OCI-LY7 (cell line): ENCODE measurements around the gene UNC5B. TPM values are rescaled to one million over a fixed set of nuclear protein-coding genes. Genes with fewer than 3 reads are reported as not detected.

Source experiments
- BruUV-seq: library from RNA; stranded (reverse); fragments of 400-500 nt; replicated peaks from 2 replicates; lab custom pipeline; 2021; lab: Mats Ljungman, UMichigan
- CTCF ChIA-PET: fragments of 300-600 bp; sonication (Branson Sonifier 250); formaldehyde crosslinking; loops from one replicate; lab custom pipeline; 2022; ENCODE audit warnings: antibody characterized with exemption; ENCODE audit not compliant: unreplicated experiment; lab: Charles Lee
- POLR2A ChIA-PET: fragments of 300-600 bp; sonication (Branson Sonifier 250); formaldehyde crosslinking; loops from one replicate; lab custom pipeline; 2022; ENCODE audit warnings: antibody characterized with exemption; lab: Charles Lee
- DNase-seq: peaks from one replicate; pipeline ENCODE4 v3.0.0-alpha.2; 2015; ENCODE audit warnings: low spot score
- H2AFZ ChIP-seq: fragments of 200-600 bp; sonication (generic), shearing (Covaris generic); 2 replicates; pipeline ENCODE4 v1.6.1; 2014; ENCODE audit warnings: mild to moderate bottlenecking, antibody characterized with exemption, low read length, moderate library complexity
- H3K27ac ChIP-seq: fragments of 200-600 bp; sonication (generic); 2 replicates; pipeline ENCODE4 v1.5.1; 2014; ENCODE audit warnings: mixed run types, low read depth, mild to moderate bottlenecking, moderate library complexity, low read length, inconsistent platforms; ENCODE audit not compliant: poor library complexity, severe bottlenecking
- H3K36me3 ChIP-seq: fragments of 200-600 bp; sonication (generic); 2 replicates; pipeline ENCODE4 v1.6.1; 2014; ENCODE audit warnings: mild to moderate bottlenecking, antibody characterized with exemption, low read length, moderate library complexity, mixed read lengths; ENCODE audit not compliant: insufficient read depth
- H3K4me1 ChIP-seq: fragments of 200-600 bp; sonication (generic); 2 replicates; pipeline ENCODE4 v1.5.1; 2014; ENCODE audit warnings: mild to moderate bottlenecking, low read length; ENCODE audit not compliant: insufficient read depth, poor library complexity, severe bottlenecking
- H3K4me2 ChIP-seq: fragments of 200-600 bp; sonication (generic); 2 replicates; pipeline ENCODE4 v1.6.1; 2014; ENCODE audit warnings: mild to moderate bottlenecking, low read length
- H3K4me3 ChIP-seq: fragments of 200-600 bp; sonication (generic); 2 replicates; pipeline ENCODE4 v1.5.1; 2014; ENCODE audit warnings: mild to moderate bottlenecking, low read depth, low read length; ENCODE audit not compliant: poor library complexity, severe bottlenecking
- H3K79me2 ChIP-seq: fragments of 200-600 bp; sonication (generic); 2 replicates; pipeline ENCODE4 v1.6.1; 2016; ENCODE audit warnings: low read depth, mild to moderate bottlenecking, low read length, moderate library complexity, mixed read lengths; ENCODE audit not compliant: insufficient read depth
- H3K9me2 ChIP-seq: fragments of 200-600 bp; sonication (generic); 2 replicates; pipeline ENCODE4 v1.6.1; 2016; ENCODE audit warnings: mild to moderate bottlenecking, low read length, mixed read lengths; ENCODE audit not compliant: insufficient read depth
- H3K9me3 ChIP-seq: fragments of 200-600 bp; sonication (generic); 2 replicates; pipeline ENCODE4 v1.6.1; 2014; ENCODE audit warnings: mild to moderate bottlenecking, mixed run types, low read length, mixed read lengths
- H4K20me1 ChIP-seq: fragments of 200-600 bp; sonication (generic); 2 replicates; pipeline ENCODE4 v1.6.1; 2014; ENCODE audit warnings: mild to moderate bottlenecking, antibody characterized with exemption, low read length, moderate library complexity, mixed read lengths; ENCODE audit not compliant: insufficient read depth
- EZH2phosphoT487 ChIP-seq: fragments of 200-600 bp; sonication (generic); IDR thresholded peaks from 2 replicates; pipeline ENCODE4 v1.6.1; 2018; ENCODE audit warnings: low read depth, borderline replicate concordance, mild to moderate bottlenecking, mixed run types, antibody characterized with exemption, low read length, moderate library complexity, mixed read lengths
- intact Hi-C: fragments of 100-400 bp; cut with micrococcal nuclease; formaldehyde crosslinking; loops from one replicate; pipeline ENCODE4 v1.10.0; 2022; ENCODE audit not compliant: unreplicated experiment
- total RNA-seq, 2 experiments: library from RNA; depleted of rRNA in 1 of 2; stranded (reverse); fragments of >200 nt in 1 of 2; shearing (Covaris generic) in 1 of 2; gene quantifications; 2 replicates each; pipeline ENCODE4 v1.2.3, GENCODE V29; 2014 to 2022
- TF ChIP-seq, protein P1 (sequence below): fragments of 200-600 bp; sonication (generic); conservative IDR thresholded peaks from 2 replicates; pipeline ENCODE4 v1.5.1; 2014; ENCODE audit warnings: mild to moderate bottlenecking, antibody characterized with exemption, low read length, moderate library complexity, mixed read lengths

Gene UNC5B
- total RNA-seq, 2 experiments from 2014 or later: not detected

DNA sequence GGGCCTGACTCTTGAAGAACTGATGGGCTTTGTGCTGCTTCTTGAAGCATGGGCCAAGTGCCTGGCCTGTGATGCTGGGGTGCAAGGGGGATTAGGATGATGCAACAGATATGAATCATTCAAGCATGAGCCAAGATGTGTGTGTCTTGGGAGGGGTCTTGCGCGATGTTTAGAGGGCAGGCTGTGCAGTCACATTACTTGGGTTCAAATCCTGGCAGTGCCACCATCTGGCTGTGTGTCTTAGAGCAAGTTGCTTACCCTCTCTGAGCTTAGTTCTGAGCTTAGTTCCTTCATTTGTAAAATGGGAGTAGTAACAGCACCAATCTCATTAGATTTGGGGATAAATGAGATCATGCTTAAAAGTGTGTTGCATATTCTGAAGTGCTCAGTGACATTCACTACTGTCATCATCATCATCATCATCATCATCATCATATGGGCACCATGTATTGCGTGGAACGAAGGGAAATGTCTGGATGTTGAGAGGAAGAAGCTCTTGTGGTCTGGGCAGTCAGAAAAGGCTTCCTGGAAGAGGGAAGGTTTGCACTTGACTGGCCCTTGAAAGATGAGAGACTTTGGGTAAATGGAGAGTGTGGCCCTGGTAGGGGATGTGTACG lies 9.3 kb downstream of the UNC5B start:
- intact Hi-C loops: no loop called here
- no peaks in the 10 kb centered on the region for H3K4me1 ChIP-seq
- H3K9me2 ChIP-seq: no peaks in the 10 kb centered on the region
- no peak for DNase-seq
- H3K4me3 ChIP-seq: no peak overlapping the region
- TF ChIP-seq, protein P1, sequence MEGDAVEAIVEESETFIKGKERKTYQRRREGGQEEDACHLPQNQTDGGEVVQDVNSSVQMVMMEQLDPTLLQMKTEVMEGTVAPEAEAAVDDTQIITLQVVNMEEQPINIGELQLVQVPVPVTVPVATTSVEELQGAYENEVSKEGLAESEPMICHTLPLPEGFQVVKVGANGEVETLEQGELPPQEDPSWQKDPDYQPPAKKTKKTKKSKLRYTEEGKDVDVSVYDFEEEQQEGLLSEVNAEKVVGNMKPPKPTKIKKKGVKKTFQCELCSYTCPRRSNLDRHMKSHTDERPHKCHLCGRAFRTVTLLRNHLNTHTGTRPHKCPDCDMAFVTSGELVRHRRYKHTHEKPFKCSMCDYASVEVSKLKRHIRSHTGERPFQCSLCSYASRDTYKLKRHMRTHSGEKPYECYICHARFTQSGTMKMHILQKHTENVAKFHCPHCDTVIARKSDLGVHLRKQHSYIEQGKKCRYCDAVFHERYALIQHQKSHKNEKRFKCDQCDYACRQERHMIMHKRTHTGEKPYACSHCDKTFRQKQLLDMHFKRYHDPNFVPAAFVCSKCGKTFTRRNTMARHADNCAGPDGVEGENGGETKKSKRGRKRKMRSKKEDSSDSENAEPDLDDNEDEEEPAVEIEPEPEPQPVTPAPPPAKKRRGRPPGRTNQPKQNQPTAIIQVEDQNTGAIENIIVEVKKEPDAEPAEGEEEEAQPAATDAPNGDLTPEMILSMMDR: no peak
- no peak for TF ChIP-seq EZH2phosphoT487
- no peaks in the 10 kb centered on the region for H4K20me1 ChIP-seq
- BruUV-seq: no TSS peak
- no peaks in the 10 kb centered on the region for H3K79me2 ChIP-seq
- POLR2A ChIA-PET: no interaction called here
- H3K9me3 ChIP-seq: no peaks in the 10 kb centered on the region
- H2AFZ ChIP-seq: no peak overlapping the region
- no peak overlapping the region for H3K4me2 ChIP-seq
- CTCF ChIA-PET: no interaction called here
- no peak overlapping the region for H3K27ac ChIP-seq
- H3K36me3 ChIP-seq: no peaks in the 10 kb centered on the region

DNA sequence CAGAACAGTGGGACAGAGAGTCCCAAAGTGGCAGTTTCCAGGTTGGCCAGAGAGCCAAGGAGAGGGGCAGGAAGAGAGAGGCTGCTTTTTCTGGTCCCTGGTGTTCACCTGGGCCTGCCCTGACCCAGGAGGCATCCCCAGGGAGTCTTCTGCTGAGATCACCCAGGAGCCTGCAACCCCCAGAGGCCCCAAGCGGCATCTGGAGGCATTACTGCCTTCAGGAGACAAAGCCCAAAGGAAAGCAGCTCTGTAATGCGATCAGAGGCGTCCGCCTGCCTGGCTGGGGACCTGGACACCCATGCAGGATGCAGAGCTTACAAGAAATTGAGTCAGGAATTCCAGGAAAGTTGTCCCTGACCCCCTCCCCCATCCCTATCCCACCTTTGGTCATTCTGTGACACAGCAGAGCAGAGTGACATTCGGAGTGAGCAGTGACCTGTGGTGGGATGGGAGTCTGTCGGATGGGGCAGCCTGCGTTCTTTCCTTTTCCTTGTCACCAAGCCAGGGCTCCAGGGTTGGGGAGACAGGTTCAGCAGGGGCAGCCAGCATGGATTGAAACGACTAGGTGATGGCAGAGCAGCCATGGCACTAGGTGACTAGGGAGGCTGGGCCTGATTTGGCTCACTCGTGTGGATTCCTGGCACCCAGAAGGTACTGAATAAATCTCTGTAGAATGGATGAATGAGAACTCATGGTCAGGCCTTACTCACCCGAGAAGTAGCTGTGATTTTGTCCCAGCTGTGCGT lies 10.4 kb downstream of the UNC5B start:
- no TSS peak for BruUV-seq
- intact Hi-C loops: no loop called here
- Histone ChIP-seq H3K27ac (no peak overlapping the region), H2AFZ (no peak overlapping the region), H3K36me3 (no peaks in the 10 kb centered on the region), H4K20me1 (no peaks in the 10 kb centered on the region), H3K9me2 (no peaks in the 10 kb centered on the region), H3K4me3 (no peak overlapping the region), H3K9me3 (no peaks in the 10 kb centered on the region), H3K79me2 (no peaks in the 10 kb centered on the region), H3K4me1 (no peaks in the 10 kb centered on the region), H3K4me2 (no peak overlapping the region)
- POLR2A ChIA-PET: no interaction called here
- no peak for TF ChIP-seq EZH2phosphoT487
- TF ChIP-seq, protein P1: 0 out of 2 replicates have a peak, but pooled peaks have one; percentile 20
- DNase-seq: peak; percentile 13
- CTCF ChIA-PET: no interaction called here
